ENCODE data around the gene NOB1. TPM values are rescaled to one million over a fixed set of nuclear protein-coding genes. Genes with fewer than 3 reads are reported as not detected.

The NOB1 gene
- total and polyA plus RNA-seq, 9 of the 15 experiments (the other 6 are each of a cell fraction or from before 2014, with no cell fraction given), result 42.4 to 148 (median 116) TPM

DNA sequence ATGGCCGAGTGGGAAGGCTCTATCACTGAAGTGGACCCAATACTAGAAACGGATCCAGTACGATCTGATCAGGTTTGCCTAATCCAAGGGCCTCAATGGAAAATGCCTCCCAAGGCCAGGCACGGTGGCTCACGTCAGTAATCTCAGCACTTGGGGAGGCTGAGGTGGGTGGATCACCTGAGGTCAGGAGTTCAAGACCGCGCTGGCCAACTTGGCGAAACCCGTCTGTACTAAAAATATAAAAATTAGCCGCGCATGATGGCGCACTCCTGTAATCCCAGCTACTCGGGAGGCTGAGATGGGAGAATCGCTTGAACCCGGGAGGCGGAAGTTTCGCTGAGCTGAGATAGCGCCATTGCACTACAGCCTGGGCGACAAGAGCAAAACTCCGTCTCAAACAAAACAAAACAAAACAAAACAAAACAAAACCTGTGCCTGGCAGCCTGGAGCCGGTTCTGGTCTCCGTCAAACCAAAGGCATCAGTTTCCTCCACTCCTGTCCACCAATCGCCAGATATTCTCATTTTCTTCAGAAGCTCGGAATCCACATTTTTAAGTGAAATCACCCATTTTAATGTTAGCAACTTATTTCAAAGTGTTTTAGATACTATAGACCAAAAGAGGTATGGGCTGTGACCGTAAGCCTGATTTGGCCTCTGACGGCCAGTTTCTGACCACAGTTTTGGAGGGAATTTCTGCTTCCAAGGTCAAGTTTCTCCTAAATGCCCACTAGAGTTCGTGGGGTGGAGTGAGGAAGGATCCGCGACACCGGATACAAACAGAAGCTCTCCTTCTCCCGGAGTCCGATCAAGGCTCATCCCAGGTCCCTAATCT is 29.0 kb downstream of the NOB1 start (continued):
- TF ChIP-seq, protein P1, sequence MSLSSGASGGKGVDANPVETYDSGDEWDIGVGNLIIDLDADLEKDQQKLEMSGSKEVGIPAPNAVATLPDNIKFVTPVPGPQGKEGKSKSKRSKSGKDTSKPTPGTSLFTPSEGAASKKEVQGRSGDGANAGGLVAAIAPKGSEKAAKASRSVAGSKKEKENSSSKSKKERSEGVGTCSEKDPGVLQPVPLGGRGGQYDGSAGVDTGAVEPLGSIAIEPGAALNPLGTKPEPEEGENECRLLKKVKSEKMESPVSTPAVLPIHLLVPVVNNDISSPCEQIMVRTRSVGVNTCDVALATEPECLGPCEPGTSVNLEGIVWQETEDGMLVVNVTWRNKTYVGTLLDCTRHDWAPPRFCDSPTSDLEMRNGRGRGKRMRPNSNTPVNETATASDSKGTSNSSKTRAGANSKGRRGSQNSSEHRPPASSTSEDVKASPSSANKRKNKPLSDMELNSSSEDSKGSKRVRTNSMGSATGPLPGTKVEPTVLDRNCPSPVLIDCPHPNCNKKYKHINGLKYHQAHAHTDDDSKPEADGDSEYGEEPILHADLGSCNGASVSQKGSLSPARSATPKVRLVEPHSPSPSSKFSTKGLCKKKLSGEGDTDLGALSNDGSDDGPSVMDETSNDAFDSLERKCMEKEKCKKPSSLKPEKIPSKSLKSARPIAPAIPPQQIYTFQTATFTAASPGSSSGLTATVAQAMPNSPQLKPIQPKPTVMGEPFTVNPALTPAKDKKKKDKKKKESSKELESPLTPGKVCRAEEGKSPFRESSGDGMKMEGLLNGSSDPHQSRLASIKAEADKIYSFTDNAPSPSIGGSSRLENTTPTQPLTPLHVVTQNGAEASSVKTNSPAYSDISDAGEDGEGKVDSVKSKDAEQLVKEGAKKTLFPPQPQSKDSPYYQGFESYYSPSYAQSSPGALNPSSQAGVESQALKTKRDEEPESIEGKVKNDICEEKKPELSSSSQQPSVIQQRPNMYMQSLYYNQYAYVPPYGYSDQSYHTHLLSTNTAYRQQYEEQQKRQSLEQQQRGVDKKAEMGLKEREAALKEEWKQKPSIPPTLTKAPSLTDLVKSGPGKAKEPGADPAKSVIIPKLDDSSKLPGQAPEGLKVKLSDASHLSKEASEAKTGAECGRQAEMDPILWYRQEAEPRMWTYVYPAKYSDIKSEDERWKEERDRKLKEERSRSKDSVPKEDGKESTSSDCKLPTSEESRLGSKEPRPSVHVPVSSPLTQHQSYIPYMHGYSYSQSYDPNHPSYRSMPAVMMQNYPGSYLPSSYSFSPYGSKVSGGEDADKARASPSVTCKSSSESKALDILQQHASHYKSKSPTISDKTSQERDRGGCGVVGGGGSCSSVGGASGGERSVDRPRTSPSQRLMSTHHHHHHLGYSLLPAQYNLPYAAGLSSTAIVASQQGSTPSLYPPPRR (CRISPR knock-in tag; IDR thresholded peaks at IDR 0.05; ENCODE audit: borderline replicate concordance), result no peak
- TF ChIP-seq TEAD1 (CRISPR knock-in tag; IDR thresholded peaks at IDR 0.05), result no peak
- no peak for TF ChIP-seq ZNF146 (CRISPR knock-in tag; IDR thresholded peaks at IDR 0.05; ENCODE audit: unreplicated experiment)
- no peak for TF ChIP-seq CREB1 (IDR thresholded peaks at IDR 0.05)
- no peak for TF ChIP-seq CREB1 (CRISPR knock-in tag; IDR thresholded peaks at IDR 0.05)
- TF ChIP-seq, protein P2, sequence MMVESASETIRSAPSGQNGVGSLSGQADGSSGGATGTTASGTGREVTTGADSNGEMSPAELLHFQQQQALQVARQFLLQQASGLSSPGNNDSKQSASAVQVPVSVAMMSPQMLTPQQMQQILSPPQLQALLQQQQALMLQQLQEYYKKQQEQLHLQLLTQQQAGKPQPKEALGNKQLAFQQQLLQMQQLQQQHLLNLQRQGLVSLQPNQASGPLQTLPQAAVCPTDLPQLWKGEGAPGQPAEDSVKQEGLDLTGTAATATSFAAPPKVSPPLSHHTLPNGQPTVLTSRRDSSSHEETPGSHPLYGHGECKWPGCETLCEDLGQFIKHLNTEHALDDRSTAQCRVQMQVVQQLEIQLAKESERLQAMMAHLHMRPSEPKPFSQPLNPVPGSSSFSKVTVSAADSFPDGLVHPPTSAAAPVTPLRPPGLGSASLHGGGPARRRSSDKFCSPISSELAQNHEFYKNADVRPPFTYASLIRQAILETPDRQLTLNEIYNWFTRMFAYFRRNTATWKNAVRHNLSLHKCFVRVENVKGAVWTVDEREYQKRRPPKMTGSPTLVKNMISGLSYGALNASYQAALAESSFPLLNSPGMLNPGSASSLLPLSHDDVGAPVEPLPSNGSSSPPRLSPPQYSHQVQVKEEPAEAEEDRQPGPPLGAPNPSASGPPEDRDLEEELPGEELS (CRISPR knock-in tag; IDR thresholded peaks at IDR 0.05; ENCODE audit: borderline replicate concordance), result no peak
- no peak; a peak in 1 of 4 replicates for TF ChIP-seq KDM4B (IDR thresholded peaks at IDR 0.05; ENCODE audit: borderline replicate concordance in 2 of 2, low read depth in 1 of 2)
- no peak for TF ChIP-seq ZZZ3 (IDR thresholded peaks at IDR 0.05)
- TF ChIP-seq GABPB2 (CRISPR knock-in tag; conservative IDR thresholded peaks at IDR 0.05), result no peak
- TF ChIP-seq, protein P3, sequence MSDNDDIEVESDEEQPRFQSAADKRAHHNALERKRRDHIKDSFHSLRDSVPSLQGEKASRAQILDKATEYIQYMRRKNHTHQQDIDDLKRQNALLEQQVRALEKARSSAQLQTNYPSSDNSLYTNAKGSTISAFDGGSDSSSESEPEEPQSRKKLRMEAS (CRISPR knock-in tag; IDR thresholded peaks at IDR 0.05), result no peak
- no peak for TF ChIP-seq SMC3 (conservative IDR thresholded peaks at IDR 0.05; ENCODE audit: insufficient read depth, low read depth, low read length)
- TF ChIP-seq PPARD (CRISPR knock-in tag; IDR thresholded peaks at IDR 0.05), result no peak
- TF ChIP-seq ADNP (tag; IDR thresholded peaks at IDR 0.05), result peak; percentile 47; the same call in 1 of the 2 replicates
- TF ChIP-seq GATA2 (CRISPR knock-in tag; IDR thresholded peaks at IDR 0.05), result no peak
- TF ChIP-seq EHMT2 (IDR thresholded peaks at IDR 0.05), result no peak
- no peak for TF ChIP-seq MCM2 (IDR thresholded peaks at IDR 0.05; ENCODE audit: low read depth)
- TF ChIP-seq NR2C1 (IDR thresholded peaks at IDR 0.05), result no peak
- no peak for TF ChIP-seq NR2C1 (tag; IDR thresholded peaks at IDR 0.05)
- no peak for TF ChIP-seq SOX6 (IDR thresholded peaks at IDR 0.05)
- TF ChIP-seq ZNF551 (CRISPR knock-in tag; IDR thresholded peaks at IDR 0.05), result no peak
- TF ChIP-seq, protein P4, sequence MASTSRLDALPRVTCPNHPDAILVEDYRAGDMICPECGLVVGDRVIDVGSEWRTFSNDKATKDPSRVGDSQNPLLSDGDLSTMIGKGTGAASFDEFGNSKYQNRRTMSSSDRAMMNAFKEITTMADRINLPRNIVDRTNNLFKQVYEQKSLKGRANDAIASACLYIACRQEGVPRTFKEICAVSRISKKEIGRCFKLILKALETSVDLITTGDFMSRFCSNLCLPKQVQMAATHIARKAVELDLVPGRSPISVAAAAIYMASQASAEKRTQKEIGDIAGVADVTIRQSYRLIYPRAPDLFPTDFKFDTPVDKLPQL (IDR thresholded peaks at IDR 0.05; ENCODE audit: extremely low read depth, insufficient read length), result no peak

Data from K562 (cell line).